HG03097 (cell line): Measurements from ENCODE around the gene HINT1.
A peak's percentile ranks its signal among the peaks of the same experiment; 100 is the strongest.
"Not testable (repeated sequence)": the region's sequence is repeated elsewhere in the genome, so short reads cannot be mapped to it uniquely, and the experiment has no call there.

Experiments
- ATAC-seq: cut with Tn5 transposase; IDR thresholded peaks from one replicate; pipeline ENCODE4 v1.9.1; 2021; ENCODE audit not compliant: unreplicated experiment, low FRiP score

HINT1 gene

GRCh38 chr5:131171276-131171810, 6.3 kb upstream of the HINT1 start:
- ATAC-seq: peak; percentile 5

GRCh38 chr5:131170540-131171275, 5.7 kb upstream of the HINT1 start, which contains the start of gene LYRM7:
TSS of gene LYRM7 (plus strand) at chr5:131170944. CDS start at chr5:131171021, 77 bp downstream.
- ATAC-seq: peak; percentile 97

GRCh38 chr5:131169810-131170539, 4.9 kb upstream of the HINT1 start:
- ATAC-seq: no peak

GRCh38 chr5:131167615-131168014, 2.6 kb upstream of the HINT1 start:
- no peak for ATAC-seq

GRCh38 chr5:131164191-131165118, 601 bp downstream of the HINT1 start:
- peak; percentile 65 for ATAC-seq

- no peak for ATAC-seq
Measured at GRCh38 chr5:131163276-131164119, 1.6 kb downstream of the HINT1 start.

GRCh38 chr5:131160134-131160533, 4.9 kb downstream of the HINT1 start:
- ATAC-seq: no peak

- ATAC-seq: no peak
Measured at GRCh38 chr5:131156957-131157356, 8.1 kb downstream of the HINT1 start.

- ATAC-seq: no peak
Measured at GRCh38 chr5:131156385-131156784, 8.7 kb downstream of the HINT1 start.

GRCh38 chr5:131151216-131151615, 13.8 kb downstream of the HINT1 start:
- ATAC-seq: no peak

- no peak for ATAC-seq
Measured at GRCh38 chr5:131150408-131150807, 14.6 kb downstream of the HINT1 start.

- no peak for ATAC-seq
Measured at GRCh38 chr5:131148835-131149234, 16.2 kb downstream of the HINT1 start.

- no peak for ATAC-seq
Measured at GRCh38 chr5:131147258-131147657, 17.8 kb downstream of the HINT1 start.

GRCh38 chr5:131142970-131143617, 22.0 kb downstream of the HINT1 start:
- ATAC-seq: no peak

- ATAC-seq: no peak
Measured at GRCh38 chr5:131139321-131139720, 25.7 kb downstream of the HINT1 start.

GRCh38 chr5:131138406-131138805, 26.6 kb downstream of the HINT1 start:
- not testable (repeated sequence) for ATAC-seq

- ATAC-seq: not testable (repeated sequence)
Measured at GRCh38 chr5:131133091-131133490, 32.0 kb downstream of the HINT1 start.

- ATAC-seq: no peak
Measured at GRCh38 chr5:131129306-131129705, 35.8 kb downstream of the HINT1 start.

GRCh38 chr5:131127244-131127643, 37.8 kb downstream of the HINT1 start:
- not testable (repeated sequence) for ATAC-seq
